COLO829 (cell line): ENCODE measurements around the gene IRX4.

Experiments
- DNase-seq: peaks from one replicate; pipeline ENCODE4 v3.0.0; 2012; ENCODE audit warnings: low spot score

Gene IRX4

DNA sequence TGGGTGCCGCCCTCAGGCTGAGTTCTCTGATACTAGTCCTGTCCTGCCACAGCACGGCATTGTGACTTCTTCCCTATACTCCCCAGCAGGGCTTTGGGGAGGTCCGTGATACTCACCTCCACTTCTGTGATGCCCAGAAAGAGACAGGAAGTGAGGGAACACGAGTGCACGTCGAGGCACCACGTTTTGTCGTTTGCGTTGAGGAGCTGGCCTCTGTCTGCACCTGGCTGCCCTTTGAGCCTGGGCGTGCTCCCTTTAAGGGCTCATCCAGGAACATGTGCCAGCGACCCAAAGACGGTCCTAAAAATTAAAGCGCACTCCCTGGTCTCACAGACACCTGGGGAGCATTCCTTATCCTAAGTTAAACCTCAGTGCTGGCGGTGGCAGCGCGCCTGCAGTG is 8.7 kb upstream of the IRX4 start:
- DNase-seq = no peak

DNA sequence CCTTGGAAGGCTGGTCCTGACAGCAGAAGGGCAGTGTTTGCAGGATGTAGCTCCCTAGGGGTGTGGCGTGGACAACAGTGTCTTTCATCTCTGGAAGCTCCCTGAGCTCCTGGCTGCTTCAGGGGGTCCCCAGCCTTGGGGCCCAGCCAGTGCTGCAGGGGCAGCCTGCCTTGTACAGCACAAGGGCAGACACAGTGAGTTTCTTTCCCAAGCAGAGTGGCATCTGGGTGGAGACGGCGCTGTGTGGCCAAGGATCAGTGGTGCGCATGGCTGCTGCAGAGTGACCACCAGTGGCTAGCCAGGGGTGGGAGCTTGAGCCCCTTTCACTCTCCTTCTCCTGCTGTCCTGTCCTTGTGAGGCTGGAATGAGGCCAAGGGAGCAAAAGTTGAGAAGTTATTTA is 7.6 kb upstream of the IRX4 start:
- no peak for DNase-seq

GRCh38 chr5:1889321-1890065 is 6.8 kb upstream of the IRX4 start:
- no peak for DNase-seq

DNA sequence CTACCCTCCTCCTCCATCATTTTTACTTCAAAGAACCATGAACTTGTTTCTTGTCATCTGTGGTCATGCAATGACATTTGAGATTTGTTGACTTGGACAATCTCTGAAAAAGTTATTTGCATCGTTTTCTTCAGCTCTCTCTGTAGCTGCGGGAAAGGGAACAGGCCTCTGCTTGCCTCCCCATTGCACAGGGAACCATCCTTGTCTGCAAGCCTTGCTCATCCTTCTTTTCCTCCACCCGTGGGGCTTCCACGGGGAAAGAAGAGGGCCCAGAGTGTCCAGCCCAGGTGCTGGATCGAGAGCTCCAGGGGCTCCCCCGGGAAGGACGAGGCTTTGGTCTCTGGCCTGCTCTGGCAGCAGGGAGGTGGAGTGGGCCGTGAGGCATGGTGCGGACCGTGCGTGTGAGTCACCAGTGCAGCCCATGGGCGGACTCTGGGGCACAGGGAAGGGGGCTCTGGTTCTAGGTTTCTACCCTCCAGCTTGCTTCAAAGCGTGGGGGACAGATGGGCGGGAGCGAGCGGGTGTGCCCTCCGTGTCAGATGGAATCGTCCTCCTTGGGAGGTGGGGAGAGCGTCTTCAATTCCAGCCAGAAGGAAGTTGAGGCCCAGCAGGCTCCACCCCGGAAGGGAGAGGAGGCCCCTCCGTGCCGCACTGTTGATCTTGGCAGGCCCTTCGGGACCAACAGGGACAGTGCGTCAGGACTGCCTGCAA is 6.0 kb upstream of the IRX4 start:
- no peak for DNase-seq

DNA sequence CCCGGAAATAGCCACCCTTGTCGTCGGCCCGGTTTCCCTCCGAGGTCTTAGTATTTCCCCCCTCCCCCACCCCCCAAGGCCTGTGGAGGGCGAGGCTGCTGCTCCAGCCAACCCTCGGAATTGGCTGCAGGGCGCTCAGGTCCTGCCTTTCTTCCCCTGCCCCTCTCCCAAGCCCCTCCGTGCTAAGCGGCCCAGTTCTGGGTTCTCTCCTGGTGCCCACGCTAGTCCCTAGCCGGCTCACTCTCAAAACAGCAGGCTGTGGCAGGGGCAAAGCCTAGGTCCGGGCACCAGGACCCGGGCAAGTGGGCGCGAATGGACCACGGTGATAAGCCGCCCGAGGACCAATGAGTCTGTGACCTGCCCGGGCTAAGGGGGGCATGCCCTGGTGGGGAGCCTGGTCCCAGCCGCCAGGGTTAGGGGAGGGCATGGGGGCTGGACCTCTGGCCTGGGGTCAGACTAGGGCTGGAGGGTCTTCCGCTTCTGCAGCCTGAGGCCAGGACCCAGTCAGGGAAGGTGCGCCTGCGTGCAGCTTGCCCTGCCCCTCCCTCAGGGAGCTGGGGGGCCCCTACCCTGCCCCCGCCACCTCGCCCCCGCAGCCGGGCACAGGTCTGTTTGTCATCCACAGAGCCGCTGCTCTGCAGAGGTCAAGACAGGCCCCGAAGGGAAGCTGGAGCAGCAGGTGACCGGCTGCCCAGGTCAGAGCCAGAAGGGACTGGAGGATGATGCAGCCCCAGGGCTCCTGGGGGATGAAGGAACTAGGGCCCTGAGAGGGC is 5.0 kb upstream of the IRX4 start:
- no peak for DNase-seq

DNA sequence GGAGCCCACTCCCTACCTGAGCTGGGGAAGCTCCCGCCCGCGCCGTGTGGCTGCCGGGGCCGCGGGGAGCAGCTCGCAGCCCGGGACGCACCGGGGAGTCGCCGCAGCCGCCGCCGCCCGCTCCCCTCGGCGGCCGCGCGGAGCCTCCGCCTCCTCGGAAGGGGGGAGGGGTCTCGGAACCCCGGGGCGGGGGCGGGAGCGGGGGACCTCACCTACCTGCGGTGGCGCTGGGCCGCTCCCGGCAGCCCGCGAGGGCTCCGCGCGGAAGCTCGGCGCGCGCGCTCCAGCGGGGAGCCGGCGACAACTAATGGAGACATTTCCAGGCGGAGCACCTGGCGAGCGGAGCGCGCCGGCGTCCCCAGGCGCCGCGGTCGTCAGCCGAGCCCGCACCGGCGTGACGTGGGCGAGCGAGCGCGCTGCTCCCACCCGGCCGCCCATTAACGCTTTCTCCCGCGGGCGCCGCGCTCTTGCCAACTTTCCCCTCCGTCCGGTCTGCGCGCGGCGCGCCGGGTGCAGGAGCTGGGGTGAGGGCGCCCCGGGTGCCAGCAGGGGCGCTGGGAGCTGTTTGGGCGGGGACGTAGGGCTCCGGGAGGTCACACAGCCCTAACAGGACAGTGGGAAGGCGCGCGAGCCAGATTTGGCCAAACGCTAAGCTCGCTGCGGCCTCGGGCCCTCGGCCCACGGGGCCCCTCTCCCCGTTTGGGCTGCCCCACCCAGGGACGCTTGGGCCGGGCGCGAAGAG is 4.3 kb upstream of the IRX4 start:
- DNase-seq = no peak

DNA sequence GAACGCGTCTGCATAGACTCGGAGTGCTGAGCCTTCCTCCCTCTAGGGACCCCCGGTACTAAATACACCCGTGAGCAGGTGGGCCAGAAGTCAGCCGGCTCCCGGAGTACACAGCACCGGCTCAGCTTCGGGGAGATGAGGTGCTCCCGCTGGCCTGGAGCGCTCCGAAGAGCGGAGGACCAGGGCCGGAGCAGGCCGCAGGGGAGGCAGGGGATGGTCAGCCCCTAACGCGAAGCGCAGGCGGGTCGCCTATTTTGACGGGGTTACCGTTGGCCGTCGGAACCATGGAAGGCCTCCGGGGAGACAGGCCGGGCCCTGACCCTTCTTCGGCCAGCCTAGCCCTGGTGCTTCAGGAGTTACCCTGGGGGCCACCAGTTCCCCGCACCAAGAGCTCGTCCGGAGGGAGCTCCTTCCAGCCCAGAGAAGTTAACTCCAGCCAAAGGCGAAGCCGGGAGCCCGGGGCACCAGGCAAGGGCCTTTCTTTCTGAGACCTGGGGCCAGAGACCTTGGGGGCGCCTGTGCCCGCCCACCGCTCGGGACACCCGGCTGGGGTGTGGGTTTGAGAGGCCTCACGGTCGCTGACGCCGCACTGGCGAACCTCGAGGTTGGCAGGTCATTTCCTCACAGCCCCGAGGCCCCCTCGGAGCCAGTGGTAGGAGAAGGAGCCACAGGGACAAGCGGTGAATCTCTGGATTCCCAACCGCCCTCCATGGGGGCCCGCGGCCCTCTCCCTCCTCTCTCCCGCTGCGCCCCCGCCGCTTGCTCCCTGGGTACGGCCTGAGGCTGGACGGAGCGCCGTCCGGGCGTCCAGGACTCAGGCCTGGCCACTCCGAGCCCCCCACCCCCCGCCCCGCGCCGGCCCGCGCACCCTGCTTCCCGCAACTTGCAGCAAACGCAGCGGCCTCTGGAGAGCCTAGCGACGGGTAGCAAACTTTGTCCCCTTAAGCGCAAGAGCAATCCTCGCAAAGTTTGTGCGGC is 3.4 kb upstream of the IRX4 start:
- DNase-seq = no peak

DNA sequence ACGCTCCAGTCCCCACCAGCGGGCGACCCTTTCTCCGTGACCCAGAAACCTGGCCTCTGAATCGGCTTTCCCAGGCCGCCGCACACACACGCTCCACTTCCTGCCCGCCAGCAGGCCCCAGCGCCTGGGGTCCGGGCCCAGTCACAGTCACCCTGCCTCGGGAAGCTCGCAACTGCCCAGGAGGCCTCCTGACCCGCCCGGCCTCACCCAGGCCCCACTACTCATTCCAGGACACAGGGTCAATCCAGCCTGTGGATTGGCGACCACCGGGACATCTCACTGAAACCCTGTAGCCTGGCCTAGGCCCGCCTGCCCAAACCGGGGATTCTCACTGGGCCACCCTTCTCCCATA is 2.7 kb upstream of the IRX4 start:
- no peak for DNase-seq

GRCh38 chr5:1884678-1885403 is 2.1 kb upstream of the IRX4 start:
- no peak for DNase-seq

- DNase-seq = no peak
Measured at GRCh38 chr5:1883925-1884677, 1.4 kb upstream of the IRX4 start.

DNA sequence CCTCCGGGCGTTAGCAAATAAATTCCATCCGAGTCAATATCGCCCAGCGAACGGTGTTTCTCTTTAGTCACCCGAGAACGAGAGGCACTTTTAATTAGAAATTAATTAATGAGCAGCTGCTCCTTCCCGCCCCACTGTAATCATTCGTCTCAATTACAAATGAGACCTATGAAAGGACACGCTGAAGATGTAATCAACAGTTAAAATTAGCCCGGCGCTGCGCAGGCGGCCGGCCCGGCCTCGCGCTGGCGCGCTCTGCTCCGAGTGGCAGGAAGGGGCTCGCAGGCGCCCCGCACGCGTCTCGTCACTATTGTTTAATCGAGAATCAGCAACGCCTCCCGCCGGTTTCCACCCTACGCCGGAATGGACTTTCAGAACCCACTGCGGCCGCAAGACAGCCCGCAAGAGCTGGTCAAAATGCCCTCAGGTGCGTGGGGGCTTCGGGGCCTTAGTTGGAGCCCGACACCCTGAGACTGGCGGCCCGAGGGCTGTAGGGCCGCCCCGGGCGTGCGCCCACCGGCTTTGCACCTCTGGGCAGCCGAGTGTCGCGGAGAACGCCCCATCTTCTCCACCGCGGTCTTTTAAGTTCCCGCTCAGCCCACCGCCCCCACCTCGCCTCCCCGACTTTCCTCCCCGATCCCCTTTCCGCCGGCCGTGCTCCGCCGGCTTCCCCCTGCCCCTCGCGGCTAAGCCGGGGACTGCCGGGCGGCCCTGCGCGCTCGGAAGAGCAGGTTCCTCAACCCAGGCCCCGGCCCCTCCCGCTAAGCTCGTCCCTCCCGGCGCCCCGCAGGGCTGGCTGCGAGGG is 597 bp upstream of the IRX4 start:
- no peak for DNase-seq

GRCh38 chr5:1881731-1882336 is 891 bp downstream of the IRX4 start:
- no peak for DNase-seq

GRCh38 chr5:1881098-1881572 is 1.6 kb downstream of the IRX4 start:
- peak; percentile 23 for DNase-seq

GRCh38 chr5:1880377-1881025 is 2.2 kb downstream of the IRX4 start:
- DNase-seq = no peak

DNA sequence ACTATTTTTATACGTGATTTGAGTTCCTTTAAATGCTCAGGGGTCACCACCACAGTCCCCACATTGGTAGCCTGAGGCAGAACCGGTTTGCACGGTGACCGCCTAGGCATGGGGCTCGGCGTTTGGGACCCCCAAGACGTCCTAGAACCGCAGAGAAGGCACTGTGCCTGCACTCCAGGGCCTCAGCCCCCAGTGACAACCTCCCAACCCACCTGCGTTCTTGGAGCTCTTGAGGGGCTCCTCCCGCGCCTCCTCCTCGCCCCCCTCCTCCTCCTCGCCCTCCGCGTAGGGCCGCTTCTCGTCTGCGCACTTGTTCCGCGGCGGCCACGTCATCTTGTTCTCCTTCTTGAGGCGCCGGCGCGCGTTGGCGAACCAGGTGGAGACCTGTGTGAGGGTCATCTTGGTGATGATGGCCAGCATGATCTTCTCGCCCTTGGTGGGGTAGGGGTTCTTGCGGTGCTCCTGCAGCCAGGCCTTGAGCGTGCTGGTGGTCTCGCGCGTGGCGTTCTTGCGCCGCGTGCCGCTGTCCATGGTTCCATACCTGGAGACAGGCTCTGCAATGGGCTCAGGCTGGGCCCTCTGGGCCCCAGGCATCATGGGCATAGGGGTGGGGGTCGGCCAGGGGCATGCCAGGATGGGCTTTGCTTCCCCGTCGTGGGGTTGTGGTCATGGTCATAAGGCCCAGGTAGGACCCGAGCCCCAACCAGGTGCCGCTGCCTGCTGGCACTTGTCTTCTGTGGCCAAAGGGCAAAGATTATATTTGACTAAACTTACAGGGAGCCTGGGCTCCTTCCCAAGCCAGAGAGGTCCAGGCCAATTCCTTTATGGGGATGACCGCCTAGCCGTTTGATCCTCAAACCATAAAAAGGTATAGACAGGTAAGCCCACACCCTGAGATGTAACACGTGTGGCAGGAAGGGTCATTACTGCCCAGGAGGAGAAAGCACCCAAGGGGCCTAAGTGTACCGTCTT is 3.1 kb downstream of the IRX4 start:
- no peak for DNase-seq

- DNase-seq = no peak
Measured at GRCh38 chr5:1878050-1878849, 4.5 kb downstream of the IRX4 start.
